Measurements from ENCODE around the gene RGS3.
"Not testable (repeated sequence)": the region's sequence is repeated elsewhere in the genome, so short reads cannot be mapped to it uniquely, and the experiment has no call there.

The RGS3 gene

GRCh38 chr9:113463418-113464285 is at the start of gene RGS3:
Gene RGS3, plus strand, starts transcription at chr9:113463727. Its CDS starts 76 bp downstream, at chr9:113463803.
- DNase-seq: no peak

- DNase-seq: no peak
Measured at GRCh38 chr9:113416149-113416721, 47.3 kb upstream of the RGS3 start.

- no peak for DNase-seq
Measured at GRCh38 chr9:113417370-113417769, 46.2 kb upstream of the RGS3 start.

GRCh38 chr9:113421726-113422125 is 41.8 kb upstream of the RGS3 start:
- no peak for DNase-seq

GRCh38 chr9:113425072-113425471 is 38.5 kb upstream of the RGS3 start:
- no peak for DNase-seq

GRCh38 chr9:113426701-113427100 is 36.8 kb upstream of the RGS3 start:
- DNase-seq: no peak

GRCh38 chr9:113427629-113428028 is 35.9 kb upstream of the RGS3 start:
- no peak for DNase-seq

GRCh38 chr9:113428062-113428615 is 35.4 kb upstream of the RGS3 start:
- no peak for DNase-seq

- DNase-seq: no peak
Measured at GRCh38 chr9:113431191-113431590, 32.3 kb upstream of the RGS3 start.

- DNase-seq: no peak
Measured at GRCh38 chr9:113436728-113437515, 26.6 kb upstream of the RGS3 start.

GRCh38 chr9:113437716-113438115 is 25.8 kb upstream of the RGS3 start:
- not testable (repeated sequence) for DNase-seq

- DNase-seq: no peak
Measured at GRCh38 chr9:113444736-113445135, 18.8 kb upstream of the RGS3 start.

- DNase-seq: no peak
Measured at GRCh38 chr9:113446323-113446740, 17.2 kb upstream of the RGS3 start.

GRCh38 chr9:113449376-113449775 is 14.2 kb upstream of the RGS3 start:
- no peak for DNase-seq

GRCh38 chr9:113452113-113452605 is 11.4 kb upstream of the RGS3 start:
- DNase-seq: no peak

GRCh38 chr9:113454914-113455761 is 8.4 kb upstream of the RGS3 start:
- DNase-seq: no peak

GRCh38 chr9:113456235-113456634 is 7.3 kb upstream of the RGS3 start:
- no peak for DNase-seq

GRCh38 chr9:113461285-113461684 is 2.2 kb upstream of the RGS3 start:
- no peak for DNase-seq

GRCh38 chr9:113461943-113462342 is 1.6 kb upstream of the RGS3 start:
- no peak for DNase-seq

- no peak for DNase-seq
Measured at GRCh38 chr9:113462781-113463286, 693 bp upstream of the RGS3 start.

- no peak for DNase-seq
Measured at GRCh38 chr9:113464286-113464660, 746 bp downstream of the RGS3 start.

GRCh38 chr9:113465599-113466140 is 2.1 kb downstream of the RGS3 start:
- no peak for DNase-seq
